Cortex of kidney (tissue), 1 donor: ENCODE results near the gene TNNT2.

Experiments
- DNase-seq: peaks from one replicate; lab custom pipeline; 2025; lab: John Stamatoyannopoulos, UW

Gene TNNT2

GRCh38 chr1:201356701-201357100 is 20.8 kb downstream of the TNNT2 start:
- DNase-seq: no peak

GRCh38 chr1:201356236-201356635 is 21.2 kb downstream of the TNNT2 start:
- DNase-seq: no peak

- DNase-seq: no peak
Measured at GRCh38 chr1:201355471-201355870, 22.0 kb downstream of the TNNT2 start.

- DNase-seq: no peak
Measured at GRCh38 chr1:201354901-201355295, 22.6 kb downstream of the TNNT2 start.

GRCh38 chr1:201354151-201354900 is 23.2 kb downstream of the TNNT2 start:
- no peak for DNase-seq

GRCh38 chr1:201353186-201353940 is 24.1 kb downstream of the TNNT2 start:
- no peak for DNase-seq

- DNase-seq: no peak
Measured at GRCh38 chr1:201351617-201352016, 25.9 kb downstream of the TNNT2 start.

- DNase-seq: no peak
Measured at GRCh38 chr1:201350884-201351283, 26.6 kb downstream of the TNNT2 start.

GRCh38 chr1:201350361-201350725 is 27.1 kb downstream of the TNNT2 start:
- DNase-seq: no peak

GRCh38 chr1:201349092-201349491 is 28.4 kb downstream of the TNNT2 start:
- DNase-seq: no peak

GRCh38 chr1:201348211-201348566 is 29.3 kb downstream of the TNNT2 start:
- no peak for DNase-seq

GRCh38 chr1:201347498-201348210 is 29.8 kb downstream of the TNNT2 start:
- DNase-seq: no peak

- no peak for DNase-seq
Measured at GRCh38 chr1:201346987-201347386, 30.5 kb downstream of the TNNT2 start.

- DNase-seq: no peak
Measured at GRCh38 chr1:201346337-201346939, 31.0 kb downstream of the TNNT2 start.

- DNase-seq: no peak
Measured at GRCh38 chr1:201345081-201345355, 32.5 kb downstream of the TNNT2 start.

- no peak for DNase-seq
Measured at GRCh38 chr1:201344206-201345080, 33.0 kb downstream of the TNNT2 start.

GRCh38 chr1:201341377-201341776 is 36.1 kb downstream of the TNNT2 start:
- no peak for DNase-seq

GRCh38 chr1:201336711-201337450 is 40.6 kb downstream of the TNNT2 start:
- no peak for DNase-seq

GRCh38 chr1:201335901-201336300 is 41.6 kb downstream of the TNNT2 start:
- DNase-seq: no peak

- DNase-seq: no peak
Measured at GRCh38 chr1:201335174-201335870, 42.2 kb downstream of the TNNT2 start.
